HEK293T (cell line): Measurements from ENCODE around the gene TCF25.

Experiments
- ARNT ChIP-seq: fragments of 450-650 bp; IDR thresholded peaks from 2 replicates; pipeline ENCODE4 v1.6.1; 2017; ENCODE audit warnings: mild to moderate bottlenecking
- FOXA1 ChIP-seq: fragments of 450-650 bp; IDR thresholded peaks from 2 replicates; pipeline ENCODE4 v1.6.1; 2016; ENCODE audit warnings: mild to moderate bottlenecking
- FOXM1 ChIP-seq: fragments of 450-650 bp; IDR thresholded peaks from 2 replicates; pipeline ENCODE4 v1.6.1; 2017; ENCODE audit warnings: mild to moderate bottlenecking, borderline replicate concordance
- NFRKB ChIP-seq: fragments of 450-650 bp; IDR thresholded peaks from 2 replicates; pipeline ENCODE4 v1.6.1; 2016; ENCODE audit warnings: mild to moderate bottlenecking, moderate library complexity
- PKNOX1 ChIP-seq: fragments of 450-650 bp; IDR thresholded peaks from 2 replicates; pipeline ENCODE4 v1.6.1; 2016
- SP1 ChIP-seq: fragments of 450-650 bp; IDR thresholded peaks from 2 replicates; pipeline ENCODE4 v1.6.1; 2017

- TF ChIP-seq PKNOX1 (no peak), FOXM1 (no peak), SP1 (no peak), FOXA1 (no peak), NFRKB (no peak), ARNT (no peak)
Measured at GRCh38 chr16:89936034-89936433, 62.6 kb downstream of the TCF25 start.
